KG1 (cell line): ENCODE data around the gene CMBL.
A peak's percentile ranks its signal among the peaks of the same experiment; 100 is the strongest.
"Not testable (repeated sequence)": the region's sequence is repeated elsewhere in the genome, so short reads cannot be mapped to it uniquely, and the experiment has no call there.

Experiments
- DNase-seq: peaks from one replicate; lab custom pipeline; 2025; lab: John Stamatoyannopoulos, UW

CMBL gene

DNA sequence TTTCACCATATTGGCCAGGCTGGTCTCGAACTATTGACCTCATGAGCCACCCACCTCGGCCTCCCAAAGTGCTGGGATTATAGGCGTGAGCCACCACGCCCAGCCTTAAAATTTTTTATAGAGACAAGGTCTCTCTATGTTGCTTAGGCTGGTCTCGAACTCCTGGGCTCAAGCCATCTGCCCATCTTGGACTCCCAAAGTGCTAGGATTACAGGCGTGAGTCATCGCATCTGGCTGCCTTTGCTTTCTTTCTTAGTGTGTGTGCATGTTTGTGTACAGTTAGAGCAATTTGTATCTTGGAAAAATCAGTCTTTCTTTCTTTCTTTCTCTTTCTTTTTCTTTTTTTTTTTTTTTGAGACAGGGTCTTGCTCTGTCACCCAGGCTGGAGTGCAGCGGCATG lies 22.3 kb downstream of the CMBL start:
- DNase-seq = not testable (repeated sequence)

GRCh38 chr5:10283927-10284635 lies 23.6 kb downstream of the CMBL start:
- peak; percentile 11 for DNase-seq

DNA sequence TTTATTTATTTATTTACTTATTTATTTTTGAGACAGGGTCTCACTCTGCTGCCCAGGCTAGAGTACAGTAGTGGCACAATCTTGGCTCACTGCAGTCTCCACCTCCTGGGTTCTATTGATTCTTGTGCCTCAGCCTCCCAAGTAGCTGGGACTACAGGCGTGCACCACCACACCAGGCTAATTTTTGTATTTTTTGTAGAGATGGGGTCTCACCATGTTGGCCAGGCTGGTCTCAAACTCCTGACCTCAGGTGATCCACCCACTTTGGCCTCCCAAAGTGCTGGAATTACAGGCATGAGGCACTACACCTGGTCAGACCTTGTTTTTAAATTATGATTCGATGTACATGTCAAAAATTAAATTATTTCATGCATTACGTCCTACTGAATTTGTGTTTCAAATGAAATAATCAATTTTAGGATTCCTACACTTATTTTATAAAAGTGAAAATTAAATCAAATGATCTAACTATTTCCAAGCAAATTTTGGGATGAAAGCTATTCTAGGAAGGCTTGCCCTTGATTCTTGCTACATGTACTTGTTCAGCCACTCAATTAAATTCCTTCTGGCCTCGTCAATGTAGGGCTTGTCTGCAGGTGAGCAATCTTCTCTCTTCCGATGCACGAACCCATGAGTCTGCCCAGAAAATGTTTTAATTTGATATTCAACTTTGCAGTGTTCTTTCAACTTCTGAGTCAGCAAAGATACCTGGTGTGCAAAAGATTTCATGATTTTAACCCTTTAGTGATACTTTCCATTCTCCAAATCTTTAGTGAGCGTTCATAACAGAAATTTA lies 27.6 kb downstream of the CMBL start:
- DNase-seq = no peak

GRCh38 chr5:10279328-10279727 lies 28.4 kb downstream of the CMBL start:
- DNase-seq = no peak

DNA sequence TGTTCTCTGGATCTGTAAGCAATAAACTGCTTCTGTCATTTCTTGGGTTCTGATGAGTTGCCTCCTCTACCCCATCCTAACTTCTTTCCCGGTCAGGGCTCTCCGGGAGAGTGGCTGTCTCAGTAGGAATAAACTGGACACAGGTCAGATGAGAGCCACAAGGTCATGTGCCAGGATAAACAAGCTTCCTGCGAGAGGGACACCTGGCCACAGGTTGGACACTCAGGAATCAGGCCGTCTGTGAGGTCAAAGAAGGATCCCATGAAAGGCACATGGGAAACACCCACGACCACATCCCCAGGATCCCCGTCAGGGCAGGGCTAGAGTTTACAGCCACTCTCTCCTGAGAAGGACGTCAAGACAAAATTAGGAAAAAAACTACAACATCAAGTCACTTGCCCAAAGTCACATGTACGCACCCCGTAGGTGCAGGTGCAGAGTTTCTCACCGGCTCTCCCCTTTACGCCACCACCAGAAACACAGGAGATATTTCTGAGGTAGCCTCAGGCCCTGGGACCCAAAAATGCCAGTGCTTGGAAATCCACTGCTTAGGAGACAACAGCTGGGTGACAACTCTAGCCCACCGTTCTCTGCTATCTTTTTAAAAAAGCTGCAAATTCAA lies 28.9 kb downstream of the CMBL start:
- no peak for DNase-seq

GRCh38 chr5:10277773-10278630 lies 29.7 kb downstream of the CMBL start:
- no peak for DNase-seq

DNA sequence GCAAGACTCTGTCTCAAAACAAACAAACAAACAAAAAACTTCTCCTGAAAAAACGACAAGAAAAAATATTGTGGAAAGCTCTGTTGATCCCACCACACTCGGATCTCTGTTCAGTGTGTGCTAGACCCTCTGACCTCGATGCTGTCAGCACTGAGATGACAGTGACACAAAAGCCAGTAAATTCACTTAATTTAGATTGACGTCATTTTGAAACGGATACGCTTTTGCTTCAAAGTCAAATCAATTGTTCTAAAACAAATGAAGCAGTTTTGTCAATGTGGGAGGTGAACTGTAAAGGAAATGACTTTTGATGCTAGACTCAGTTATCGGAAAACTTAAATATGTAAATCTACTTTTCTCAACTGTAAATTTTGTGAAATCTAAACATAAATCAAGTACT lies 31.0 kb downstream of the CMBL start:
- DNase-seq = no peak

DNA sequence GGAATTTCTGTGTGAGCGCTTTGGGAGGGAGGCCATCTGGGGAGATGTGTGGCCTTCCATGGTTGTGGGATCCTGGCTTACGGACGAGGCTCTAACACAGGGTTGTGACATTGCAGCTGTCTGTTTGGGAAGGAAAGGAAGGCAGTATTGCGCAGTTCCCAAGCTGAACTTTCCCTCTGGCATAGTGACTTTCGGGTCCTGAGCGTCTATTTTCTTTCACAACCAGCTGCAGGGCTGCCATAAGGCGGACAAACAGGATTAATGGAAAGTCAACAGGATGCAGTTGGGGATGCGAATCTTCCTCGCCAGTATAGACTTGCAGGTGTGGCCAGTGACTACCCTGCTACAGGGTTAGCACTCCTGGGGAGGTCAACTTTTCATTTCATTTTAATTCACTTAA lies 31.7 kb downstream of the CMBL start:
- no peak for DNase-seq

DNA sequence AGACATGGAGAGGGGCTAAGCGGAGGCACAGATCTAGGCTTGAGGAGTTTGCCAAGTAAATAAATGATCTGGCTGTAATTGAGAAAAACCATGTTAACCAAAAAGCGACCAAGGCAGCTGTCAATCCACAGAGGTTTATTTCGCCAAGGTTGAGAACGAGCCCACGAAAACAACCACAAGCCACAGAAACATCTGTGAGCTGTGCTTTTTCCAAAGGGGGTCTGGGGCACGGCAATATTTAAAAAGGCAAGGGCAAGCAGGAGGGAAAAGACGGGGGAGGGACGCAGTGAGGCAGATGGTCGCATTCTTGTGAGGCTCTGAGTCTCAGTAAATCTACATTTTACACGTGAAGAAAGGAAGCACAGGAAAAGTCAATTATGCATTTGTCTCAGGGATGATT lies 32.2 kb downstream of the CMBL start:
- DNase-seq = no peak

DNA sequence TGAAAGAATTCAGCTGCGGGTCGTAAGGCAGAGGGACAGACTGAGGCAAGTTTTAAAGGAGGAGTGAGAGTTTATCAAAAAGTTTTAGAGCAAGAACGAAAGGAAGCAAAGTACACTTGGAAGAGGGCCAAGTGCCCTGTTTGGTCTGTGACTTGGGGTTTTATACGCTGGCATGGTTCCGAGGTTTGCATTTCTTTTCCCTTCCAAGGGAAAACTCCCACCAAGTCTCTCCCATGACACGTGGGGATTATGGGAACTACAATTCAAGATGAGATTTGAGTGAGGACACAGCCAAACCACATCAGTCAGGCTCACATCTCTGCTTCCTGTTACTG lies 34.9 kb downstream of the CMBL start:
- DNase-seq = not testable (repeated sequence)

DNA sequence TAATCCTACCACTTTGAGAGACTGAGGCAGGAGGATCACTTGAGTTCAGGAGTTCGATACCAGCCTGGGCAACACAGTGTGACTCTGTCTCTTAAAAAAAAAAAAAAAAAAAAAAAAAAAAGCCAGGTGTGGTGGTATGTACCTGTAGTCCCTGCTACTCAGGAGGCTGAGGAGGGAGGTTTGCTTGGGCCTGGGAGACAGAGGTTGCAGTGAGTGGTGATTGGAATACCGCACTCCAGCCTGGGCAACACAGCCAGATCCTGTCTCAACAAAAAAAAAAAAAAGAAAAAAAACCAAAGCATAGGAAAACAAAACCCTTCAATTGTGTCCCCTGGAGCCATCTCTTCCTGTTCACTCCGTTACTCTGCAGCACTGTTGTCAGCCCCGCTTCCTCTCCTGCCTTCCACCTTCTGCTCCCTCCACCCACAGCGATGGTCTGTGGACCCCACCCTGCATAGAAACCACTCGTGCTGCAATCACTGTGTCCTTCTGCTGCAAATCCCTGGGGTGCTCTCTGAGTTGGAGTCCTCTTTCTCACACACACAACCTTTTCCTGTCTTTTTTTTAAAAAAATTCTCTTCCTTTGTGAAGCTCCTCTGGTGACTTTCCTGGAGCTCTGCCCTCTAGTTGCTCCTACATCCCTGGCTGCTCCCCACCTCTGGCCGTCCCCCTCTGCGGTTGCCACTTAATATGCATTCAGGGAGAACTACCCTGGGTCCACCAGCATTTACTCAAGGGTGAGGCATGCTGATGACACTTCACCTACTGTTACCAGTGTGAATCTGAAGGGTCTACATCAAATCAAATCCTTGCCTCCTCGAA lies 35.4 kb downstream of the CMBL start:
- no peak for DNase-seq

DNA sequence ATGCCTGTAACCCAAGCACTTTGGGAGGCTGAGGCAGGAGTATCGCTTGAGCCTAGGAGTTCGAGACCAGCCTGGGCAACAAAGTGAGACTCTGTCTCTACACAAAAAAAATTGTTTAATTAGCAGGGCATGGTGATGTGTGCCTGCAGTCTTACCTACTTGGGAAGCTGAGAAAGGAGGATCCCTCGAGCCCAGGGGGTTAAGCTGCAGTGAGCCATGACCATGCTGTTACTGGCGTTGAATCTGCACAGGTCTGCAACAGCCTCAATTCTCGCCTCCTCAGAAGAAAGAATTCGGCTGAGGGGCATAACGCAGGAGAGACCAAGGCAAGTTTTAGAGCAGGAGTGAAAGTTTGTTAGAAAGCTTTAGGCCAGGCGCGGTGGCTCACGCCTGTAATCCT lies 39.6 kb downstream of the CMBL start:
- no peak for DNase-seq

- no peak for DNase-seq
Observed at GRCh38 chr5:10266839-10267238, 40.9 kb downstream of the CMBL start.

- DNase-seq = no peak
Observed at GRCh38 chr5:10266137-10266536, 41.6 kb downstream of the CMBL start.

GRCh38 chr5:10265245-10266109 lies 42.2 kb downstream of the CMBL start:
- DNase-seq = no peak

DNA sequence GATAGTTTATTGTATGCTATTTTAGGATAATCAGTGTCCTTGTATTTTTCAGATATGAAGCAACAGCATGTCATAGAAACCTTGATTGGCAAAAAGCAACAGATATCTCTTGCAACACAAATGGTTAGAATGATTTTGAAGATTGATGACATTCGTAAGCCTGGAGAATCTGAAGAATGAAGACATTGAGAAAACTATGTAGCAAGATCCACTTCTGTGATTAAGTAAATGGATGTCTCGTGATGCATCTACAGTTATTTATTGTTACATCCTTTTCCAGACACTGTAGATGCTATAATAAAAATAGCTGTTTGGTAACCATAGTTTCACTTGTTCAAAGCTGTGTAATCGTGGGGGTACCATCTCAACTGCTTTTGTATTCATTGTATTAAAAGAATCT lies 43.1 kb downstream of the CMBL start:
- no peak for DNase-seq

DNA sequence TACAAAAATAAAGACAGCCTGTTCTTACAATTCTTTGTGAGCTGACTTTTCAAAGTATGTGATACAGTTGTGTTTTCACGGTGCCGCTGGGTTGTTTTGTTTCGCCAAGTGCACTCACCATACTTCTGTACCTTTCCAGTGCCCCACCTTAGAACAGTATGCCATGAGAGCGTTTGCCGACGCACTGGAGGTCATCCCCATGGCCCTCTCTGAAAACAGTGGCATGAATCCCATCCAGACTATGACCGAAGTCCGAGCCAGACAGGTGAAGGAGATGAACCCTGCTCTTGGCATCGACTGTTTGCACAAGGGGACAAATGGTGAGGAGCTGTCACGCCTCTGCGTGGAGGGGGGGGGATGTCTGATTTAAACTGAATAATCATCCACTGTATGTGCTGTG lies 44.7 kb downstream of the CMBL start:
- no peak for DNase-seq

GRCh38 chr5:10262121-10262774 lies 45.5 kb downstream of the CMBL start:
- DNase-seq = no peak

GRCh38 chr5:10261065-10261464 lies 46.6 kb downstream of the CMBL start:
- no peak for DNase-seq

- DNase-seq = no peak
Observed at GRCh38 chr5:10259899-10260298, 47.8 kb downstream of the CMBL start.
